H1 (cell line): ENCODE measurements around the gene RAB10. TPM values are rescaled to one million over a fixed set of nuclear protein-coding genes. Genes with fewer than 3 reads are reported as not detected.

Experiments used
- CTCF ChIA-PET: fragments of 300-600 bp; sonication (Branson Sonifier 250); formaldehyde crosslinking; loops from one replicate; lab custom pipeline; 2021; ENCODE audit not compliant: partially characterized antibody; lab: Charles Lee
- POLR2A ChIA-PET: fragments of 300-600 bp; sonication (Branson Sonifier 250); formaldehyde crosslinking; loops from one replicate; lab custom pipeline; 2021; ENCODE audit warnings: inconsistent platforms; ENCODE audit not compliant: partially characterized antibody; lab: Charles Lee
- DNase-seq, 2 experiments: peaks; one replicate each; pipeline versions ENCODE4 v3.0.0 to v3.0.0-alpha.2; 2010 to 2022; ENCODE audit warnings: low spot score in 2 of 2, low read depth in 1 of 2, mixed read lengths in 1 of 2
- FAIRE-seq: peaks from 2 replicates; lab custom pipeline; 2011; peaks lifted over from hg19 to GRCh38; lab: Jason Lieb, UNC
- H2AFZ ChIP-seq: 2 replicates; pipeline ENCODE4 v1.8.1; 2012; ENCODE audit warnings: low read length, inconsistent platforms
- H2AK5ac ChIP-seq: 2 replicates; pipeline ENCODE4 v1.6.1; 2013; ENCODE audit warnings: low read depth, low read length
- H2BK120ac ChIP-seq: replicated peaks from 2 replicates; pipeline ENCODE3; 2013; ENCODE audit warnings: low read depth, low read length, inconsistent platforms
- H2BK12ac ChIP-seq: 2 replicates; pipeline ENCODE4 v1.6.1; 2013; ENCODE audit warnings: low read depth, low read length
- H2BK15ac ChIP-seq: 2 replicates; pipeline ENCODE4 v1.6.1; 2013; ENCODE audit warnings: low read length
- H2BK20ac ChIP-seq: 2 replicates; pipeline ENCODE4 v1.6.1; 2013; ENCODE audit warnings: low read length
- H2BK5ac ChIP-seq: 2 replicates; pipeline ENCODE4 v1.6.1; 2013; ENCODE audit warnings: low read depth, low read length
- H3K14ac ChIP-seq: 2 replicates; pipeline ENCODE4 v1.6.1; 2013; ENCODE audit warnings: inconsistent platforms; ENCODE audit not compliant: insufficient read length
- H3K18ac ChIP-seq: 2 replicates; pipeline ENCODE4 v1.6.1; 2013; ENCODE audit warnings: low read length; ENCODE audit errors: extremely low read depth
- H3K23ac ChIP-seq: 2 replicates; pipeline ENCODE4 v1.6.1; 2013; ENCODE audit warnings: inconsistent platforms; ENCODE audit not compliant: insufficient read length
- H3K23me2 ChIP-seq: 2 replicates; pipeline ENCODE4 v1.6.1; 2013; ENCODE audit warnings: low read depth, low read length
- H3K27ac ChIP-seq: 2 replicates; pipeline ENCODE4 v1.6.1; 2011; ENCODE audit warnings: low read depth, low read length, inconsistent platforms
- H3K27me3 ChIP-seq, 4 experiments: replicated peaks in 1 of 4; 1 replicate in 1 of 4; 2 replicates in 3 of 4; pipeline versions ENCODE4 v1.6.1 to v1.8.1; 2011 to 2013; ENCODE audit warnings: low read length in 3 of 4, mild to moderate bottlenecking in 3 of 4, inconsistent platforms in 2 of 4, mixed read lengths in 2 of 4, moderate library complexity in 1 of 4; ENCODE audit not compliant: control insufficient read depth in 3 of 4, insufficient read depth in 3 of 4; ENCODE audit errors: extremely low read depth in 1 of 4
- H3K36me3 ChIP-seq, 4 experiments: 2 replicates each; pipeline versions ENCODE4 v1.6.1 to v1.8.1; 2011 to 2013; ENCODE audit warnings: mild to moderate bottlenecking in 4 of 4, low read length in 3 of 4, moderate library complexity in 2 of 4, control low read depth in 1 of 4, inconsistent platforms in 1 of 4; ENCODE audit not compliant: insufficient read depth in 4 of 4, control insufficient read depth in 2 of 4
- H3K4ac ChIP-seq: replicated peaks from 2 replicates; pipeline ENCODE3; 2013; ENCODE audit warnings: low read length, low read depth, mixed read lengths, inconsistent platforms; ENCODE audit not compliant: insufficient read length
- H3K4me1 ChIP-seq, 4 experiments: replicated peaks in 1 of 4; 1 replicate in 1 of 4; 2 replicates in 3 of 4; pipeline versions ENCODE4 v1.6.1 to v1.8.1; 2011 to 2013; ENCODE audit warnings: low read length in 3 of 4, inconsistent platforms in 2 of 4, mixed read lengths in 1 of 4; ENCODE audit not compliant: insufficient read depth in 4 of 4, control insufficient read depth in 3 of 4
- H3K4me2 ChIP-seq, 2 experiments: 2 replicates each; pipeline versions ENCODE4 v1.6.1 to v1.8.1; 2011 to 2013; ENCODE audit warnings: low read depth in 2 of 2, low read length in 2 of 2, control low read depth in 1 of 2, inconsistent platforms in 1 of 2, mild to moderate bottlenecking in 1 of 2; ENCODE audit not compliant: insufficient read depth in 1 of 2
- H3K4me3 ChIP-seq, 4 experiments: fragments of 200-600, 300-600 bp in 1 of 4; sonication (generic), shearing (Covaris generic), sonication (Bioruptor Twin) in 1 of 4; 2 replicates each; pipeline versions ENCODE4 v1.5.1 to v1.8.1; 2011 to 2016; ENCODE audit warnings: low read length in 4 of 4, low read depth in 3 of 4, control low read depth in 2 of 4, inconsistent platforms in 2 of 4, mild to moderate bottlenecking in 2 of 4, mixed read lengths in 1 of 4, moderate library complexity in 1 of 4; ENCODE audit not compliant: insufficient read depth in 2 of 4; ENCODE audit errors: extremely low read depth in 1 of 4
- H3K56ac ChIP-seq: replicated peaks from 2 replicates; pipeline ENCODE3; 2013; ENCODE audit warnings: low read depth, mild to moderate bottlenecking, mixed read lengths, low read length, inconsistent platforms; ENCODE audit not compliant: insufficient read length
- H3K79me1 ChIP-seq: 2 replicates; pipeline ENCODE4 v1.6.1; 2013; ENCODE audit warnings: low read depth, low read length, control low read depth
- H3K79me2 ChIP-seq, 2 experiments: 2 replicates each; pipeline versions ENCODE4 v1.6.1 to v1.8.1; 2012 to 2013; ENCODE audit warnings: low read length in 2 of 2, mild to moderate bottlenecking in 2 of 2, inconsistent platforms in 1 of 2; ENCODE audit not compliant: insufficient read depth in 2 of 2, control insufficient read depth in 1 of 2
- H3K9ac ChIP-seq, 4 experiments: replicated peaks in 1 of 4; 1 replicate in 1 of 4; 2 replicates in 3 of 4; pipeline versions ENCODE4 v1.6.1 to v1.8.1; 2011 to 2013; ENCODE audit warnings: low read depth in 3 of 4, low read length in 3 of 4, control low read depth in 2 of 4, mild to moderate bottlenecking in 2 of 4, moderate library complexity in 2 of 4, inconsistent platforms in 1 of 4; ENCODE audit errors: extremely low read depth in 1 of 4
- H3K9me3 ChIP-seq, 2 experiments: 2 replicates each; pipeline versions ENCODE4 v1.6.1 to v1.8.1; 2012 to 2013; ENCODE audit warnings: mild to moderate bottlenecking in 2 of 2, moderate library complexity in 2 of 2, control low read depth in 1 of 2, inconsistent platforms in 1 of 2, low read depth in 1 of 2, low read length in 1 of 2, mixed read lengths in 1 of 2; ENCODE audit not compliant: insufficient read depth in 2 of 2
- H4K20me1 ChIP-seq, 2 experiments: replicated peaks in 1 of 2; 2 replicates each; pipeline versions ENCODE3 to v1.8.1; 2011 to 2013; ENCODE audit warnings: inconsistent platforms in 2 of 2, low read length in 2 of 2, mild to moderate bottlenecking in 1 of 2; ENCODE audit not compliant: insufficient read depth in 2 of 2, control insufficient read depth in 1 of 2
- H4K5ac ChIP-seq: 2 replicates; pipeline ENCODE4 v1.6.1; 2013; ENCODE audit warnings: low read length, low read depth, mixed read lengths, inconsistent platforms; ENCODE audit not compliant: insufficient read length
- H4K8ac ChIP-seq: 2 replicates; pipeline ENCODE4 v1.8.0; 2013; ENCODE audit warnings: mild to moderate bottlenecking, moderate library complexity, low read length, inconsistent platforms; ENCODE audit not compliant: insufficient read depth; ENCODE audit errors: extremely low read depth
- H4K91ac ChIP-seq: replicated peaks from 2 replicates; pipeline ENCODE3; 2013; ENCODE audit warnings: low read length, mixed read lengths, inconsistent platforms; ENCODE audit not compliant: insufficient read length
- ASH2L ChIP-seq: fragments of 200-600, 300-600 bp; sonication (generic); IDR thresholded peaks from one replicate; pipeline ENCODE4 v1.7.1; 2017; ENCODE audit warnings: low read length
- KDM5A ChIP-seq: fragments of 200-600 bp; IDR thresholded peaks from 2 replicates; pipeline ENCODE4 v1.7.1; 2012; ENCODE audit warnings: mild to moderate bottlenecking, low read length, inconsistent platforms, mixed read lengths
- POLR2A ChIP-seq, 2 experiments: IDR thresholded peaks; 1 replicate in 1 of 2; 2 replicates in 1 of 2; pipeline ENCODE4 v1.6.1; 2011; ENCODE audit warnings: low read depth in 2 of 2, low read length in 2 of 2, mild to moderate bottlenecking in 2 of 2; ENCODE audit errors: control extremely low read depth in 1 of 2
- SIN3A ChIP-seq, 2 experiments: IDR thresholded peaks in 1 of 2; conservative IDR thresholded peaks in 1 of 2; 2 replicates each; pipeline ENCODE4 v1.6.1; 2011 to 2012; ENCODE audit warnings: low read length in 2 of 2, improper control_type of control experiment in 1 of 2, low read depth in 1 of 2, mild to moderate bottlenecking in 1 of 2
- SP2 ChIP-seq: IDR thresholded peaks from 2 replicates; pipeline ENCODE4 v1.6.1; 2012; ENCODE audit warnings: mild to moderate bottlenecking, low read length, inconsistent platforms
- SRF ChIP-seq: IDR thresholded peaks from 2 replicates; pipeline ENCODE4 v1.6.1; 2011; ENCODE audit warnings: mild to moderate bottlenecking, low read depth, low read length, moderate library complexity
- TBP ChIP-seq: IDR thresholded peaks from 2 replicates; pipeline ENCODE4 v1.6.1; 2011; ENCODE audit warnings: low read depth, low read length, improper control_type of control experiment
- YY1 ChIP-seq: IDR thresholded peaks from 2 replicates; pipeline ENCODE4 v1.6.1; 2011; ENCODE audit warnings: low read depth, mild to moderate bottlenecking, low read length
- WGBS, 2 experiments: shearing (Covaris generic) in 1 of 2; methylation state at CpG; one replicate each; pipeline versions ENCODE4 v1.1.6 to v1.1.7; 2013 to 2015; ENCODE audit warnings: low lambda C conversion rate in 2 of 2, mixed read lengths in 2 of 2, inconsistent platforms in 1 of 2, low coverage in 1 of 2, missing lambda C conversion rate in 1 of 2; ENCODE audit not compliant: insufficient replicate concordance in 2 of 2, insufficient coverage in 1 of 2, insufficient read length in 1 of 2; ENCODE audit errors: extremely low coverage in 1 of 2, missing lambda C conversion rate in 1 of 2; 5-methylcytosine and 5-hydroxymethylcytosine counted together
- polyA plus RNA-seq, 7 experiments: library from polyadenylated mRNA; depleted of rRNA in 3 of 7; stranded (reverse) in 5 of 7; unstranded in 2 of 7; fragments of >200 nt in 5 of 7; fragments of 200-250 nt in 2 of 7; gene quantifications; 1 replicate in 5 of 7; 2 replicates in 1 of 7; 4 replicates in 1 of 7; pipeline versions ENCODE4 v1.2.1 to v1.2.3, GENCODE V29; 2011 to 2013; ENCODE audit warnings: missing spikeins in 2 of 7, mixed read lengths in 2 of 7
- total RNA-seq: library from RNA; stranded (reverse); fragmentation: NEBNext Ultra II Directional; extraction: Animal tissue kit (Norgen Biotek cat#: 25700); gene quantifications from 2 replicates; pipeline ENCODE4 v1.2.1, GENCODE V29; 2021
- TF ChIP-seq, protein P1 (sequence below): IDR thresholded peaks from 2 replicates; pipeline ENCODE4 v1.6.1; 2011; ENCODE audit warnings: low read length, improper control_type of control experiment
- TF ChIP-seq, protein P2 (sequence below): IDR thresholded peaks from 2 replicates; pipeline ENCODE4 v1.6.1; 2012; ENCODE audit warnings: low read length, inconsistent platforms

RAB10 gene
- total and polyA plus RNA-seq, 2 of the 8 experiments (the other 6 are each of a cell fraction or from before 2014, with no cell fraction given): 42.6 to 136 TPM

DNA sequence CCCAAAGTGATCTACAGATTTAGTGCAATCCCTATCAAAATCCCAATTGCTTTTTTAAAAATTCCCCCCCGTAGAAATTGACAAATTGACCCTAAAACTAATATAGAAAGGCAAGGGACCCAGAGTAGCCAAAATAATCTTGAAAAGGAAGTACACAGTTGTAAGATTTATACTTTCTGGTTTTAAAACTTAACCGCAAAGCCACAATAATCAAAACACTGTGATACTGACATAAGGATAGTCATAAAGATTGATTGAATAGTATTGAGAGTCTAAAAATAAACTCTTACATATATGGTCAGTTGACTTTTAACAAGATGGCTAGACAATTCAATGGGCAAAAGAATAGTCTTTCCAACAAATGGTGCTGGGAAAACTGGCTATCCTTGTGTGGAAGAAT, 80.3 kb downstream of the RAB10 start:
- H3K56ac ChIP-seq: no peak overlapping the region
- no peak overlapping the region for H2BK15ac ChIP-seq
- CTCF ChIA-PET: no interaction called here
- POLR2A ChIA-PET: no interaction called here
- no peak overlapping the region for H4K5ac ChIP-seq
- H3K36me3 ChIP-seq: peaks cover 0 to 40% (median 15%) of the 10 kb centered on the region in 4 experiments; a peak in 5 of 8 replicates
- DNase-seq (no peak), FAIRE-seq (no peak)
- 92% methylated on average over 2 of the region's 2 CpGs; no CpG with 5 or more reads in 1 of the 2 experiments for WGBS, 2 experiments
- no peaks in the 10 kb centered on the region for H3K9me3 ChIP-seq
- H3K14ac ChIP-seq: no peak overlapping the region
- H2BK5ac ChIP-seq: no peak overlapping the region
- peaks cover 0 to 11% of the 10 kb centered on the region in 2 experiments; a peak in 2 of 4 replicates for H3K79me2 ChIP-seq
- no peak overlapping the region for H2BK20ac ChIP-seq
- H2AK5ac ChIP-seq: no peak overlapping the region
- no peak for TF ChIP-seq SRF
- no peak for TF ChIP-seq SP2
- TF ChIP-seq, protein P1, sequence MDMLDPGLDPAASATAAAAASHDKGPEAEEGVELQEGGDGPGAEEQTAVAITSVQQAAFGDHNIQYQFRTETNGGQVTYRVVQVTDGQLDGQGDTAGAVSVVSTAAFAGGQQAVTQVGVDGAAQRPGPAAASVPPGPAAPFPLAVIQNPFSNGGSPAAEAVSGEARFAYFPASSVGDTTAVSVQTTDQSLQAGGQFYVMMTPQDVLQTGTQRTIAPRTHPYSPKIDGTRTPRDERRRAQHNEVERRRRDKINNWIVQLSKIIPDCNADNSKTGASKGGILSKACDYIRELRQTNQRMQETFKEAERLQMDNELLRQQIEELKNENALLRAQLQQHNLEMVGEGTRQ: no peak
- TF ChIP-seq KDM5A: no peak
- TF ChIP-seq SIN3A (conservative IDR thresholded peaks at IDR 0.05 in 1 of 2, IDR thresholded peaks at IDR 0.05 in 1 of 2; ENCODE audit: low read depth in 1 of 2, low read length in 2 of 2): no peak
- TF ChIP-seq, protein P2, sequence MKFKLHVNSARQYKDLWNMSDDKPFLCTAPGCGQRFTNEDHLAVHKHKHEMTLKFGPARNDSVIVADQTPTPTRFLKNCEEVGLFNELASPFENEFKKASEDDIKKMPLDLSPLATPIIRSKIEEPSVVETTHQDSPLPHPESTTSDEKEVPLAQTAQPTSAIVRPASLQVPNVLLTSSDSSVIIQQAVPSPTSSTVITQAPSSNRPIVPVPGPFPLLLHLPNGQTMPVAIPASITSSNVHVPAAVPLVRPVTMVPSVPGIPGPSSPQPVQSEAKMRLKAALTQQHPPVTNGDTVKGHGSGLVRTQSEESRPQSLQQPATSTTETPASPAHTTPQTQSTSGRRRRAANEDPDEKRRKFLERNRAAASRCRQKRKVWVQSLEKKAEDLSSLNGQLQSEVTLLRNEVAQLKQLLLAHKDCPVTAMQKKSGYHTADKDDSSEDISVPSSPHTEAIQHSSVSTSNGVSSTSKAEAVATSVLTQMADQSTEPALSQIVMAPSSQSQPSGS: no peak
- no peak for TF ChIP-seq POLR2A (IDR thresholded peaks at IDR 0.05; ENCODE audit: control extremely low read depth in 1 of 2, low read depth in 2 of 2, low read length in 2 of 2)
- TF ChIP-seq TBP: no peak
- no peak for TF ChIP-seq YY1
- no peak for TF ChIP-seq ASH2L
- no peak overlapping the region for H3K23ac ChIP-seq
- H4K91ac ChIP-seq: no peak overlapping the region
- H4K20me1 ChIP-seq: no peaks in the 10 kb centered on the region
- H3K23me2 ChIP-seq: no peaks in the 10 kb centered on the region
- no peaks in the 10 kb centered on the region for H3K4me1 ChIP-seq
- no peak overlapping the region for H3K4me3 ChIP-seq
- H4K8ac ChIP-seq: no peak overlapping the region
- H3K27me3 ChIP-seq: no peaks in the 10 kb centered on the region
- no peak overlapping the region for H2BK120ac ChIP-seq
- H3K79me1 ChIP-seq: no peaks in the 10 kb centered on the region; the same call in 1 of the 2 replicates
- H3K27ac ChIP-seq: no peak overlapping the region
- no peak overlapping the region for H3K4ac ChIP-seq
- no peak overlapping the region for H3K9ac ChIP-seq
- H2AFZ ChIP-seq: no peak overlapping the region
- no peak overlapping the region for H2BK12ac ChIP-seq
- H3K18ac ChIP-seq: no peak overlapping the region
- H3K4me2 ChIP-seq: no peak overlapping the region
